HG02885 (cell line): ENCODE results near the gene SIGLEC7.

Experiments
- ATAC-seq: cut with Tn5 transposase; IDR thresholded peaks from one replicate; pipeline ENCODE4 v1.9.1; 2021; ENCODE audit warnings: mild to moderate bottlenecking; ENCODE audit not compliant: unreplicated experiment, poor library complexity

The SIGLEC7 gene

DNA sequence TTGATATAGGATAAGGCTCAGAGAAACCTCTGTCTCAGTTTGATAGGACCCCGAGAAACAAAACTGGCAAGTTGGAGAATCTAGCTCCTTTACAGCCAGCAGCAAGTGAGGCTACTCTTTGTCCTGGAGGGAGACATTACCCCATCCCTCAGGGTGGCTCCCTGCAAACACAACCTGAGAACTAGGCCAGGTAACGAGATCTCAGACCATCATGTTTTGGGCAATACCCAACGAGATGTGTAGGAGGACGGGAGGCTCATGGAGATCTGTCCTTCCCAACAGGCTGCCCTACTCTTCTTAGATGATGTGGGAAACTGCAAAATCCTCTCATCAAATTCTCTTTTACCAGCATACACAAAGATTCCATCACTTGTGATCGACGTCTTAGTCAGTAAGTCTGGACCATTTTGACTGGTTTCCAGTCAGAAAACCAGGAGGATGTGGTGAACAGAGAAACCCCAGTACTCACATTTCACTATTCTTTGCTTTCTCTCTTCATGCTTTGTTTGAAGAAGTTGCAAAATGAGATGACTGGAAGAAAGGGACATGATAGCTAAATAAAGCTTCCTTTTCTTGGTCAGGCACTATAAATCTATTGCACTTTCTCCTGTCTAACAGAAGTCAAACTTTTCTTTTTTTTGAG is 27.9 kb upstream of the SIGLEC7 start:
- no peak for ATAC-seq

DNA sequence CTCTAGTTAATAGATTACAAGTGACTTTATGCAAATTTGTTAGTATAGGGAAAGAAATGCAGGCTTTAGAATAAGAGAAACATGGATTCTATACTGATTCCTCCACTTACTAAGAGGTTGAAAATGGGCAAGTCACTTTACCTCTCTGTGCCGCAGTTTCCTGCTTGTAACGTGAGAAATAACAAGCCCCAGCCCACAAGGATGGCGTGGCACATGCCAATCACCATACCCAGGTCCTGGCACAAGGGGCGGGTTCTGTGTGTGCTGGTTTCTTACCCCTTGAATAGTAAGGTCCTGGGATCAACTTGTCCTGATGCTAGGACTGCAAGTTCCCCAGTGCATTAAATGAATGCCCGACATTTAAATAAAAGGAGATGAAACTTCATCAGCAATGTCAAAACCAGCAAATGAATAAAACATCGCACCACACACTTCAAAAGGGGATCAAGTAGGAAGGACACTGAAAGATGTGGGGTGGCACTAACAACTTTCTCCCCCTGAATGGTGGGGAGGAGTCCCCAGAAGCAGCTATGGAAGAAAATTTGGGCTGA is 25.3 kb upstream of the SIGLEC7 start:
- ATAC-seq: no peak

DNA sequence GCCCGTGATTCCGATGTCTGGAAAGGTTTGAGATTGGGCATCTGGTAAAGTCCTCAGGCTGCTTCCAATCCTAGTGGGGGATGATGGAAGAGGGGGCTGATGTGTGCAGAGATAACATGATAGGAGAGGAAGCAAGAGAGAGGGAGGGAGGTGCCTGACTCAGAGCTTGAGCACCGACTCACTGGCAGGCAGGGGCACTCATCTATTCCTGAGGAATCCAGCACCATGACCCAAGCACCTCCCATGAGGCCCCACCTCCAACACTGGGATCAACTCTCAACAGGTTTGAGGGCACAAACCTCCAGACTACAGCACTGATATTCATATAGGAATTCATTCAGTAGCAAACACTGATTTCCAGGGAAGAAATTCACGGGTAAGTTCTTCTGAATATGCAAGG is 23.0 kb upstream of the SIGLEC7 start:
- ATAC-seq: no peak

GRCh38 chr19:51119611-51120010 is 22.5 kb upstream of the SIGLEC7 start:
- ATAC-seq: no peak

- no peak for ATAC-seq
Observed at GRCh38 chr19:51120160-51120559, 21.9 kb upstream of the SIGLEC7 start.

DNA sequence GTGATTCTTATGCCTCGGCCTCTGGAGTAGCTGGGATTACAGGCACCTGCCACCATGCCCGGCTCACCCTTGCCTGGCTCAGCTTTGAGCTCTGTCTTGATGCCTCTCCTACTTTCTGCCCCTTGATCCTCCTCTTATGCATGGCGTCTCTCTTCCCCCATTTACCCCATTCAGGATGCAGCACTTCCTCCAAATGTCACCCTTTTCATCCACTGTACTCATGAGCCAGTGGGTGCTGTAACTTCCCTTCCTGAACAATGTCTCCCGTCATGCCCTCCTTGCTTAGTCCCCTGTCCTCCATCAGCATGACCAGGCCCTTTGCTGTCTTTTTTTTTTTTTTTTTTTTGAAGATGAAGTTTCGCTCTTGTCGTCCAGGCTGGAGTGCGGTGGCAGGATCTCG is 20.8 kb upstream of the SIGLEC7 start:
- no peak for ATAC-seq

DNA sequence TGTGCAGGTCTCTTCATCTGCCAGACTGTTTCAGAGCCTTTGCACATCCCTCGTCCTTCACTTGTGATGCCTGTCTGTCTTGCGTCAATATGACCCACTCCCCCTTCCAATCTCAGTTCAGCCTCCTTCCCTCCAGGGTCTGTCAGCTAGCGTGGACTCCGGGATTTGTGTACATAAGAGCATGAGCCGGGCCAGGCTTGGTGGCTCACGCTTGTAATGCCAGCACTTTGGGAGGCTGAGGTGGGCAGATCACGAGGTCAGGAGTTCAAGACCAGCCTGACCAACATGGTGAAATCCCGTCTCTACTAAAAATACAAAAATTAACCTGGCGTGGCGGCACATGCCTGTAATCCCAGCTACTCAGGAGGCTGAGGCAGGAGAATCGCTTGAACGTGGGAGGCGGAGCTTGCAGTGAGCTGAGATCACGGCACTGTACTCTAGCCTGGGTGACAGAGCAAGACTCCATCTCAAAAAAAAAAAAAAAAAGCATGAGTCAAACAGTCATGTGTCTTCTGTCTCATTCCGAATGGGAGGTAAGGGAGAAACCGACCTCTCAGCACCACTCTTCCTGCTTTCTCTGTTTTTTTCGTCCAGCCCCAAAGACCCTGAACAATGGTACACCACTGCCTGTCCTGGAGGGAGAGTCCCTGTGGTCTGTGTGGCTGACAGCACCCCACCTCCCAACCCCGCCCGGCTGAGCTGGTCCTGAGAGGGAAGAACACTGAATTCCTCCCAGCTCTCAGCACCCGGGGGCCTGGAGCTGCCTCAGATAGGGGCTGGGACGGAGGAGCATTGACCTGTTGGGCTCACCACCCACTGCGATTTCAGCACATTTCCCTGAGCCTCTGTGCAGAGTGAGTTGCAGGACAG is 19.8 kb upstream of the SIGLEC7 start:
- no peak for ATAC-seq

- no peak for ATAC-seq
Observed at GRCh38 chr19:51123381-51123800, 18.7 kb upstream of the SIGLEC7 start.

DNA sequence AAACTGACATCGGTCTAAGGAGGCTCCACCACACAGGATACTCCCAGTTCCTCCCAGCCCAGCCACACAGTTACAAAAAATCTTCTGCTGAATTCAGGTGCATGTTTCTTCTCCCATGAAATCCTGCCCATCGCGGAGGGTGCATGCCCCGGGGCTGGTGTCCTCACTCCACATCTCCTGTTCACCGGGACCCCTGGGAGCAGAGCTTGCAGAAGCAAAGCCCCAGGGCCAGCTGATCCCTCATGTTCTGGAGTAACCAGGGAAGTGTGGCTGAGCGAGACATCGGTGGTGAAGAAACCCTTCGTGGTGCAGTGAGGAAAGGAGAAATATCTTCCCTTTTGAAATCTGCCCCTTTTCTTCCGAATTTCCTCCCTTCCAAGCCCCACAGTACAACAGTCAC is 18.3 kb upstream of the SIGLEC7 start:
- ATAC-seq: no peak

DNA sequence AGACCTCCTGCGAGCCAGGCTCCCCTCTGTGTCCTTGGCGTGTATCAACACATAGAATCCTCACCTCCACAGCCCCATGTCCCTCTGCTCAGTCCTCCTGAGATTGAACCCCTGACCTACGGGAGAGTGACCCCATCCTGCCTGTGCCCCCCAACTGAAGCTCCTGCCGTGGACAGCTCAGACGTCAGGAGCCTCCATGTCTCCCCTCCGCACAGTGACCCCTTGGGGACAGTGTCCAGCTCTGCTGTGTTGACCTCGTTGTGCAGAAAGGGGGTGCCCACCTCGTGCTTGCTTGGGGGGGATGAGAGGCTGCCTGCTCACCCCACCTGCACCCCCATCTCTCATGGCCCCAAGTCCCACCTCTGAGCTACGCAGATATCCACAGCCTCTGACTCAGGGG is 17.9 kb upstream of the SIGLEC7 start:
- no peak for ATAC-seq

- ATAC-seq: no peak
Observed at GRCh38 chr19:51124729-51125128, 17.4 kb upstream of the SIGLEC7 start, which contains the start of gene SIGLEC9. TSS of gene SIGLEC9 (plus strand) at chr19:51124906. CDS start at chr19:51124975, 69 bp downstream.

- ATAC-seq: no peak
Observed at GRCh38 chr19:51125421-51126075, 16.6 kb upstream of the SIGLEC7 start.

- ATAC-seq: no peak
Observed at GRCh38 chr19:51127032-51127431, 15.1 kb upstream of the SIGLEC7 start.

DNA sequence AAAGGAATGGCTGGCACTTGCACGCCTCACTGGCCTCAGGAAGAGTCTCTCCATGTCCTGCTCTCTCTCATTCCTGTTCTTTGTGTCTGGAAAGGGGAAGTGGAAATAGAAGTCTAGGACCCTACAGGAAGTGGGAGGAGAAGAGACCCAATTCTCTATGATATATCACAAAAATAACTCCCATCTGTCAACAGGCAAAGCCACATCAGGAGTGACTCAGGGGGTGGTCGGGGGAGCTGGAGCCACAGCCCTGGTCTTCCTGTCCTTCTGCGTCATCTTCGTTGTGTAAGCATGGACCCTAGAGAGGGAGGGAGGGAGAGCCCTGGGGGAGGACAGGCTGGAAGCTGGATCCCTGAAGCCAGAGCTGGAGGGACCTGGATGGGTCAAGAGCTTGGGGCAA is 14.3 kb upstream of the SIGLEC7 start:
- ATAC-seq: no peak

- no peak for ATAC-seq
Observed at GRCh38 chr19:51128227-51128626, 13.9 kb upstream of the SIGLEC7 start.

DNA sequence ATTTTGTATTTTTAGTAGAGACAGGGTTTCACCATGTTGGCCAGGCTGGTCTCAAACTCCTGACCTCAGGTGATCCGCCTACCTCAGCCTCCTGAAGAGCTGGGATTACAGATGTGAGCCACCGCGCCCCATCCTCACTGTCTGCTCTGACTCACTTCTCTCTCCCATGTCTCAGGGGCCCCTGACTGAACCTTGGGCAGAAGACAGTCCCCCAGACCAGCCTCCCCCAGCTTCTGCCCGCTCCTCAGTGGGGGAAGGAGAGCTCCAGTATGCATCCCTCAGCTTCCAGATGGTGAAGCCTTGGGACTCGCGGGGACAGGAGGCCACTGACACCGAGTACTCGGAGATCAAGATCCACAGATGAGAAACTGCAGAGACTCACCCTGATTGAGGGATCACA is 12.4 kb upstream of the SIGLEC7 start:
- ATAC-seq: no peak

DNA sequence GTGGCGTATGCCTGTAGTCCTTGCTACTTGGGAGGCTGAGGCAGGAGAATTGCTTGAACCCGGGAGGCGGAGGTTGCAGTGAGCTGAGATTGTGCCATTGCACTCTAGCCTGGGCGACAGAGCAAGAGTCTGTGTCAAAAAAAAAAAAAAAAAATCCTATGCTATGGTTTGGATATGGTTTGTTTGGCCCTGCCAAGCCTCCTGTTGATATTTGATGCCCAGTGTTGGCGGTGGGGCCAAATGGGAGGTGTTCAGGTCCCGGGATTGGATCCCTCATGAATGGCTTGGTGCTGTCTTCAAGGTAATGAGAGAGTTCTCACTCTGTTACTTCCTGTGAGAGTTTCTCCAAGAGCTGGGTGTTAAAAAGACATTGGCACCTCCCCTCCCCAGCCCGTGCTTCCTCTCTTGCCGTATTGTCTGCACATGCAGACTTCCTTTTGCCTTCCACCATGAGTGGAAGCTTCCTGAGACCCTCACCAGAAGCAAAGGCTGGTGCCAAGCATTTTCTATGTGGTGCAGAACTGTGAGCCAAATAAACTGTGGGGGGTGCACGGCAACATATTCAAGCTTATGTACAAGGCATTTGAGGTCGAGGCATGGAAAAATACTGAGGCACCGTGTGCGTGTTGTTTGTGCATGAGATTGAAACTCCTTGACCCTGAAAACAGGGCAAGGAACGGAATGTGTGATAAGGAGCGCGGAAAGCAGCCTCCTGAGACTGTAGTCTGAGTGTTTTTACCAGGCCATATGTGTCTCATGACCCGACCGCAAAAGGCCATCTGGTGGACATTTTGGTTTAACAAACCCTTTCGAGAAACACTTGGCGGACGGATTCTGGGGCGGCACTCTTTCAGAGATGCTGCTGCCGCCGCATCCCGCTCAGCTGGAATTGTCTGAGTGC is 10.1 kb upstream of the SIGLEC7 start:
- no peak for ATAC-seq

- ATAC-seq: no peak
Observed at GRCh38 chr19:51135004-51135403, 7.1 kb upstream of the SIGLEC7 start.

GRCh38 chr19:51135986-51136762 is 5.9 kb upstream of the SIGLEC7 start:
- ATAC-seq: no peak
